Myocyte (in vitro differentiated cells): ENCODE results near the gene COX8A. TPM values are rescaled to one million over a fixed set of nuclear protein-coding genes. Genes with fewer than 3 reads are reported as not detected.

ENCODE experiments used
- DNase-seq: peaks from one replicate; pipeline ENCODE4 v3.0.0-alpha.2; 2012; ENCODE audit warnings: low read depth
- total RNA-seq: library from RNA; depleted of rRNA; stranded (reverse); fragments of >200 nt; gene quantifications from 2 replicates; pipeline ENCODE4 v1.2.3, GENCODE V29; 2014

COX8A gene
- total RNA-seq, 1 donor from 2014 or later: 396 TPM

DNA sequence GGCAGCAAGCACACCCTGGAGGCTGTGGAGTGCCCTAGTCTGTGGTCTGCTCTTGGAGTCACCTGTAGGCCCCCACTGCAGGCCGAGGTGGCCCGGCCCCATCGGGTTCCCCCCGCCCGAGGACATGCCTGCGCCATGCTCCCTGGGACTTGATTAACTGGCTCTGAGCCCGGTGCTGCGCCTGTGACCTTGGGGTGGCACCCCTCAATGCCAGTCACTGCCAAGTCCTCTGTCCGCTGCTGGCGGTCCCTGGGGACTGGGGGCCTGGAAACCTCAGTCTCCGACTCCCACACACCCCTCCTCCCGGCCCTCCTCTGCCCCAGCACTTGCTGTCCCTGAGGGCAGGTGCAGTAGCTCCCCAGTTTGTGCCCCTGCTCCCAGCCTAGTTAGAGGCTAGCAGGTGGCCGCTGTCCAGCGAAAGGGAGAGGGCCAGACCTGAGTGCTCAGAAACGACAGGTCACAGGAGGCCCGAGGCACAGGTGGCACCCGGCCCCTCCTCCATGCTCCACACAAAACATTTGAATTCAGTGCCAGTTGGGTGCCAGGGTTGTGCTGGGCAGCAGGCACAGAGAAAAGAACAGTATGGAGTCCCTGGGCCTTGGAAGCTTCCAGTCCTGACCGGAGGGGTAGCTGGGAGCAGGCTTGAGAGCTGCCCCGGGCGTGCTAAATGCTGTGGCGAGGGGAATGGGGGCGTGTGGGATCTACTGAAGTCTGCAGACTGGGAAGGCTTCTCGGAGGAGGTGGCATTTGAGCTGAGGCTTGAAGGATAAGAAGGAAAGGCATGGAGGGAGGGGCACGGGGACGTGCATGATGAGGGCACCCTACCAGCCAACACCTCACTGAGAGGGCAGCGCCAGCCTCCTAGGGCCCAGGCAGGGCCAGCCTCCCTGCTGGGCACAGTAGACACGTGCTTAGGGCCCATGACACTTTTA, 45.0 kb downstream of the COX8A start:
- DNase-seq: no peak

DNA sequence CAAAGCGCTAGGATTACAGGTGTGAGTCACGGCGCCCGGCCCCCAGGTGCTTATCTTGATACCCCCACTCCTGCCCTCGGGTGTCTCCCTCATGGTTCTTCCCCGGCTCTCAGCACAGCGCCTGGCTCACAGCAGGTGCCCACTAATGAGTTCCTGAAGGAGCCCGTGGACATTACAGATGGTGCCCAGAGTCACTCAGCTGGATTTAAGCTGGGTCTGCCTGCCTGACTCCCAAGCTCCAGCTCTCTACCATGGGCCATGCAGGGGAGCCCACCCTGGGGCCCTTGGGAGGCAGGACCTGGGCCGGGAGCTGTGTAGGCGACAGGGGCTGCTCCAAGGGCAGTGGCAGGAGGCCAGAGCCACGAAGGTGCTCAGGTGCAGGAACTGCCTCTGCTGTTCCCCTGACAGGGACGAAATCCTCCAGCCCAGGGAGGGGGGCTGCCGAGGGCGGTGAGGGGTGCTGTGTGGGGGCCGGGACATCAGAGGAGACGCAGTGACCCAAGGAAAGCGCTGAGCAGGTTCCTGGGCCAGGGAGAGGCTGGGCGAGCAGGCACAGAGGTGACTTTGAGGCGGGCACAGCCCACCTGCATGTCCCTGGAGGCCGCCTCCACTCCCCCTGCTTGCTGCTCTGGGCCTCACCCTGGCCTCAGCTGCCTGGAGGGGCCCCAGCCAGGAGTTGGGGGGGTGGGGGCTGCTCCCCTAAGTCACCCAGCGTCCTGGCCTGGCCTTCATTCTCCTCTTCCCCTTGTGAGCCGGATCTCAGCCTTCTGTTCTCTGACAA, 46.7 kb downstream of the COX8A start:
- no peak for DNase-seq

DNA sequence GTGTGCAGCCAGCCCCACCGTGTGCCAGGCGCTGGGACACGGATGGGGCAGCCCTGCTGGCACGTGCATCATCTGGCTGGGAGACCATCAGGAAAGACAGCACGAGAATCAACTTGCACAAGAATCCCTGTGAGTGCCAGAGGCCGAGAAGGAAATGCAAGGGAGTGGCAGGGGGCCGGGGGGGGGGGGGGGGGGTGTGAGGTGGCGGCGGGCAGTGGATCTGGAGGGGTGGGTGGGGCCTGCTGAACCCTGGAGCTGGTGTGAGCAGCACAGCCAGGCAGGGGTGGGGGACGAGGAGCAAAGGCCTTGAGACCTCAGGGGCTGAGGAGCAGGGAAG, 47.3 kb downstream of the COX8A start:
- no peak for DNase-seq

DNA sequence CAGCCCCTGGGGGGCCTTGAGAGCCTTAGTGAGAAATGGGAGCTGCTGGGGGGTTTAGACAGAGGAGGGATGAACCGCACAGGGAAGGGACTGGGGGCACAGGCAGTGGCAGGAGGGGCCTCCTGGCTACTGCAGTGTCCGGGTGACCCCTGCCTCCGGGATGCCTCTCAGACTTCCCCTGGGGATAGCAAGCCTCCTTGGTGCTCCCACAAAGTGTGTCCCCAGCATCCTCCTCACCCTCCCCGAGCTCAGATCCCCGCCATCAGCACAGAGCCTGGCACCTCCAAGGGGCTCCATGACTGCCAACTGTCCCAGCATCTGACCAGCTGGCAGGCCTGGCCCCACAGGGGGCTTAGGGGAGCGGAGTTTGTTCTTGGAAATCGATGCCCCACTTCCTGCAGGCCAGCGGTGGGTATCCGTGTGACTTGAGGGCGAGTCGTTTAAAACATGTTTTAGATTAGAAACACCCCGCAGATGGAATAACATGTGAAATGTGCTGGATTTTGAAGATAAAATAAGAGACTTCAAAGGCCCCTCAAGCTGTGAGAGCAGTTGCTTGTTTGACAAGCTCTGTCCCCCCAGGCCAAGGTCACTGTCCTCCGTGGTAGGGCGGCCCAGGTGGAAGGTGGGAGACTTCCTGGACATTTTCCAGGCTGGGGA, 47.8 kb downstream of the COX8A start:
- no peak for DNase-seq

DNA sequence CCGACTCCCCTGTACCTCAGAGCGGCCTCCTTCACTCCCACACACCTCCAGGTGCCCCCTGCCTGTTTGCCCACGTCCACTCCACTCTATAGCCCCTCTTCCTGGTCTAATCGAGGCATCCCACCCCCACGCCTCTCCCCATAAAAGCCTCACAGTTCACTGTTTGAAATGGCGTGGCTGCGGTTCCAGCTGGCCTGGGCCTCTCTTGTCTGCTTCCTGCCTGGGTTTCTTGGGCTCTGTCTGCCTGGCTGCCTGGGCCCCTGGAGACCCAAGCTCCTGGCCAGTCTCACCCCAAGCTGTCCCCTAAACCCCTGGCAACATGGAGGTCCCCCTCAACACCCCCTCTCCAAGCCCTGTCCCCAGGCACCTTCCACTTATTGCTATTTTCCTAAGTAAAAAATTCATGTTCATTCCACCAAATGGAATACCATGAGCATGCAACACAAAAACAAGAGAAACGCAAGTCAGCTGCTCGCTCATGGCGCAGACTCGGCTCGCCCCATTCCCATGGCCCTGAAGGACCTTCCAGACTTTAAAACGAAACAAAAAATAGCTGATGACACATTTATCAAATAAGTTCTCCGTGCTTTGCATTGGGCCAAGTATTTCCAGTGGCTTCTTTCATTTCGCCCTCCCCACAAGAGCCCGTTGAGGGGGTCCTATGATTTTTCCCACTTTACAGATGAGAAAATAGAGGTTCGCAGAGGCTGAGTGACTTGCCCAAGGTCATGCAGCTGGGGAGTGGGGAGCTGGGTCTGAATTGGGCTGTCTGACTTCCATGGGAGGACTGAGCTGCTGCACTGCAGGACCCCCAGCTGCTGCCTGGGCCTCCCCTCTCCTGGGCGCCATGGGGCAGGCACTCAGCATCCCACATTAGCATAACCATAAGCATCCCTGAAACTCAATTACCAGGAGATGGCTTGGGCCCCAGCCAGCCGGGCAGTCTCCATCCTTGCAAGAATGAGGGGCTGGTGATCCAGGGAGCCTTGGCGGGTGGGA, 49.6 kb downstream of the COX8A start:
- no peak for DNase-seq

DNA sequence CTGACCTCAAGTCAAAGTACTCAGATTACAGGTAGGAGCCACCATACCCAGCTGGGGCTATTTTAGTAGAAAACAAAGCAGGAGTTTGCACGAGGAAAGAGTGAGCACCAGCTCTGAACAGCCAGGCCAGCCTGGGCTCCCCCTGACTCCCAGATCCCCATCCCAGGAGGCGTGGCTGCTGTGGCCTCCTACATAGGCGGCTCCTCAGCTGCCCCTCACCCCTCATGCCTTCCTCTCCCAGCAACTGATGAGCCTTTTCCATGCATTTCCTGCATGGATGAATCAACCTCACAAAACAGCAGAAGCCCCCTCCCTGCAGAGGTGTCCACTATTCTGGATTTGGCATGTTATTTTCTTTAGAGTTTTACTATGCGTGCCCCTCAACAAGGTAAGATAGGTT, 50.8 kb downstream of the COX8A start:
- no peak for DNase-seq

Other genes starting within 250 kb of the COX8A start
- gene ZFTA, start 205.8 kb upstream of the COX8A start, total RNA-seq: 20.7 and 23.2 TPM in 2 replicates
- 16.2 and 16.8 TPM in 2 replicates for gene SPINDOC, start 161.2 kb upstream of the COX8A start, total RNA-seq
- 23.2 and 25.4 TPM in 2 replicates for gene MARK2, start 135.5 kb upstream of the COX8A start, total RNA-seq
- 0.53 and 0.57 TPM in 2 replicates for gene RCOR2, start 57.5 kb upstream of the COX8A start, total RNA-seq
- gene NAA40, start 35.6 kb upstream of the COX8A start, total RNA-seq: 8.0 and 13.1 TPM in 2 replicates
- gene OTUB1, start 11.8 kb downstream of the COX8A start, total RNA-seq: 41.7 and 47.0 TPM in 2 replicates
- gene FLRT1, start 61.3 kb downstream of the COX8A start, total RNA-seq: not detected in 2 replicates
- gene MACROD1, start 191.5 kb downstream of the COX8A start, total RNA-seq: 168 and 469 TPM in 2 replicates
- gene STIP1, start 211.6 kb downstream of the COX8A start, total RNA-seq: 204 and 216 TPM in 2 replicates
- gene FERMT3, start 232.1 kb downstream of the COX8A start, total RNA-seq: 6.1 and 19.4 TPM in 2 replicates